ENCODE measurements around the gene SLC11A2. TPM values are rescaled to one million over a fixed set of nuclear protein-coding genes. Genes with fewer than 3 reads are reported as not detected.

SLC11A2 gene
- total and polyA plus RNA-seq, 9 of the 15 experiments (the other 6 are each of a cell fraction or from before 2014, with no cell fraction given): 21.1 to 54.0 (median 32.9) TPM

- no peaks in the 10 kb centered on the region for H4K20me1 ChIP-seq (replicated peaks; ENCODE audit: control insufficient read depth, insufficient read depth, low read length)
- no peak overlapping the region; the same call in 1 of the 2 replicates for H2AFZ ChIP-seq (ENCODE audit: low read depth, low read length)
- WGBS (ENCODE audit: insufficient coverage, low coverage, missing lambda C conversion rate): 0% methylated on average over 1 of the region's 1 CpG
- H3K27me3 ChIP-seq (ENCODE audit: control insufficient read depth in 2 of 2, insufficient read depth in 2 of 2, low read length in 2 of 2): no peaks in the 10 kb centered on the region
- POLR2A ChIA-PET: interaction anchor here (0.6 to 1.7 kb wide), 9 partner anchors 9 to 862 kb away, joined by 3 to 11 read pairs (median 3); no protein-coding TSS in a partner anchor
- BruUV-seq (replicated peaks): no TSS peak
- peak overlapping the region; percentile 77 for H3K4me2 ChIP-seq (ENCODE audit: insufficient read depth, low read length)
- no peaks in the 10 kb centered on the region for H3K9me3 ChIP-seq (replicated peaks; ENCODE audit: control insufficient read depth, insufficient read depth, low read depth, low read length)
- peaks cover 43 to 62% of the 10 kb centered on the region in 2 experiments for H3K4me1 ChIP-seq (replicated peaks in 1 of 2; ENCODE audit: control insufficient read depth in 2 of 2, insufficient read depth in 2 of 2, low read length in 2 of 2)
- no peaks in the 10 kb centered on the region; the same call in 2 of the 3 replicates for H3K36me3 ChIP-seq (ENCODE audit: control insufficient read depth, insufficient read depth, low read length)
- in situ Hi-C loops (cut with MboI): no loop called here
- no peaks in the 10 kb centered on the region for H3K9me1 ChIP-seq (ENCODE audit: control insufficient read depth, insufficient read depth, low read length)
- peaks cover 97% of the 10 kb centered on the region for H3K79me2 ChIP-seq (ENCODE audit: control insufficient read depth, insufficient read depth, low read length)
- FAIRE-seq: peak; percentile 84
- peak overlapping the region; percentile 91 for H3K27ac ChIP-seq (ENCODE audit: extremely low read depth, low read depth, low read length)
- peak overlapping the region; percentile 29 to 89; a peak in 3 of 4 replicates for H3K9ac ChIP-seq (ENCODE audit: insufficient read depth in 1 of 2, low read depth in 2 of 2, low read length in 2 of 2)
- ATAC-seq: peak; percentile 0; the same call in 1 of the 3 replicates
- peak overlapping the region; percentile 1; the same call in 1 of the 2 replicates for H3K4me3 ChIP-seq
- DNase-seq (ENCODE audit: extremely low read depth in 1 of 4, low spot score in 3 of 4): peak; percentile 65 to 86 (median 68)
- intact Hi-C loops (cut with micrococcal nuclease): no loop called here
- CTCF ChIA-PET (ENCODE audit: low intra/inter-chr PET ratio): no interaction called here
- TF ChIP-seq PHB (CRISPR knock-in tag; IDR thresholded peaks at IDR 0.05) (no peak), PATZ1 (CRISPR knock-in tag; IDR thresholded peaks at IDR 0.05; ENCODE audit: borderline replicate concordance) (no peak), TFE3 (CRISPR knock-in tag; IDR thresholded peaks at IDR 0.05) (no peak), ZC3H8 (IDR thresholded peaks at IDR 0.05) (no peak), MED1 (CRISPR knock-in tag; IDR thresholded peaks at IDR 0.05; ENCODE audit: borderline replicate concordance) (no peak), SMAD4 (CRISPR knock-in tag; conservative IDR thresholded peaks at IDR 0.05) (no peak; the same call in 1 of the 2 replicates), MYC (IDR thresholded peaks at IDR 0.05; ENCODE audit: low read depth, low read length) (no peak), MYC (CRISPR knock-in tag; IDR thresholded peaks at IDR 0.05; ENCODE audit: borderline replicate concordance, low read depth) (no peak), CREBBP (IDR thresholded peaks at IDR 0.05; ENCODE audit: low read depth, low read length) (no peak), ZNF561 (CRISPR knock-in tag; conservative IDR thresholded peaks at IDR 0.05) (no peak), NFE2 (IDR thresholded peaks at IDR 0.05; ENCODE audit: low read depth) (no peak; the same call in 1 of the 2 replicates), ZNF175 (CRISPR knock-in tag; IDR thresholded peaks at IDR 0.05; ENCODE audit: low read depth) (no peak), TCFL5 (CRISPR knock-in tag; conservative IDR thresholded peaks at IDR 0.05) (no peak), SPI1 (IDR thresholded peaks at IDR 0.05; ENCODE audit: borderline replicate concordance, low read depth, low read length) (0 out of 2 replicates have a peak, but pooled peaks have one; percentile 29), MEF2A (IDR thresholded peaks at IDR 0.05; ENCODE audit: control insufficient read depth, low read depth, low read length) (no peak), RBM15 (IDR thresholded peaks at IDR 0.05; ENCODE audit: insufficient read depth, low read length) (no peak), MCM7 (IDR thresholded peaks at IDR 0.05) (no peak), ZNF24 (IDR thresholded peaks at IDR 0.05) (no peak), SMC3 (conservative IDR thresholded peaks at IDR 0.05; ENCODE audit: insufficient read depth, low read depth, low read length) (no peak), TCF7 (IDR thresholded peaks at IDR 0.05; ENCODE audit: borderline replicate concordance) (no peak), GABPB2 (CRISPR knock-in tag; conservative IDR thresholded peaks at IDR 0.05) (no peak), ZNF143 (CRISPR knock-in tag; IDR thresholded peaks at IDR 0.05) (no peak), MTA1 (IDR thresholded peaks at IDR 0.05; ENCODE audit: borderline replicate concordance) (peak; percentile 77)
Measured at GRCh38 chr12:51021694-51022093, 4.5 kb downstream of the SLC11A2 start.
